SK-N-SH (cell line): ENCODE measurements around the gene ZDHHC19. TPM values are rescaled to one million over a fixed set of nuclear protein-coding genes. Genes with fewer than 3 reads are reported as not detected.

Source experiments
- CTCF ChIA-PET: fragments of 300-600, 350-600 bp; formaldehyde crosslinking; extraction: SDS; loops from one replicate; lab custom pipeline; 2021; lab: Yijun Ruan, JAX
- POLR2A ChIA-PET: fragments of 350-600 bp; sonication (Branson Sonifier 250); formaldehyde crosslinking; extraction: SDS; loops from one replicate; lab custom pipeline; 2020; ENCODE audit warnings: antibody characterized with exemption, inconsistent platforms; lab: Yijun Ruan, JAX
- DNase-seq: peaks from one replicate; pipeline ENCODE4 v3.0.0; 2012
- H2AFZ ChIP-seq: fragments of 200-600 bp; sonication (generic); 2 replicates; pipeline ENCODE4 v1.8.1; 2016; ENCODE audit warnings: antibody characterized with exemption, mild to moderate bottlenecking, low read depth
- H3F3A ChIP-seq: fragments of 200-600 bp; sonication (generic); replicated peaks from 2 replicates; pipeline ENCODE3; 2016; ENCODE audit warnings: antibody characterized with exemption, mild to moderate bottlenecking; ENCODE audit not compliant: insufficient read depth
- H3K27ac ChIP-seq, 2 experiments: fragments of 200-500 bp in 1 of 2; fragments of 200-600 bp in 1 of 2; sonication (Bioruptor generic) in 1 of 2; sonication (generic), shearing (Covaris generic) in 1 of 2; 2 replicates each; pipeline versions ENCODE4 v1.5.1 to v1.6.1; 2014 to 2016; ENCODE audit warnings: low read depth in 2 of 2, inconsistent platforms in 1 of 2, low read length in 1 of 2, mild to moderate bottlenecking in 1 of 2, mixed read lengths in 1 of 2
- H3K27me3 ChIP-seq: fragments of 200-600 bp; sonication (generic), shearing (Covaris generic); 2 replicates; pipeline ENCODE4 v1.6.1; 2016; ENCODE audit warnings: mixed run types; ENCODE audit not compliant: insufficient read depth
- H3K36me3 ChIP-seq, 2 experiments: fragments of 200-500 bp in 1 of 2; fragments of 200-600 bp in 1 of 2; sonication (Bioruptor generic) in 1 of 2; sonication (generic) in 1 of 2; replicated peaks in 1 of 2; 2 replicates each; pipeline versions ENCODE3 to v1.5.1; 2014 to 2016; ENCODE audit warnings: low read length in 1 of 2, mild to moderate bottlenecking in 1 of 2; ENCODE audit not compliant: insufficient read depth in 2 of 2, control insufficient read depth in 1 of 2
- H3K4me1 ChIP-seq, 2 experiments: fragments of 200-500 bp in 1 of 2; fragments of 200-600 bp in 1 of 2; sonication (Bioruptor generic) in 1 of 2; sonication (generic), shearing (Covaris generic) in 1 of 2; 2 replicates each; pipeline versions ENCODE4 v1.5.1 to v1.6.1; 2014 to 2016; ENCODE audit warnings: low read depth in 1 of 2, low read length in 1 of 2, mixed run types in 1 of 2; ENCODE audit not compliant: insufficient read depth in 2 of 2, control insufficient read depth in 1 of 2
- H3K4me2 ChIP-seq: fragments of 200-600 bp; sonication (generic), shearing (Covaris generic); 2 replicates; pipeline ENCODE4 v1.6.1; 2017; ENCODE audit warnings: mixed run types
- H3K4me3 ChIP-seq, 2 experiments: fragments of 200-500 bp in 1 of 2; fragments of 200-600 bp in 1 of 2; sonication (Bioruptor generic) in 1 of 2; sonication (generic), shearing (Covaris generic) in 1 of 2; 2 replicates each; pipeline versions ENCODE4 v1.5.1 to v1.8.1; 2014 to 2016; ENCODE audit warnings: low read depth in 2 of 2, inconsistent platforms in 1 of 2, low read length in 1 of 2, mild to moderate bottlenecking in 1 of 2, mixed read lengths in 1 of 2, moderate library complexity in 1 of 2
- H3K79me2 ChIP-seq: fragments of 200-600 bp; sonication (generic); 2 replicates; pipeline ENCODE4 v1.8.1; 2017; ENCODE audit warnings: mild to moderate bottlenecking; ENCODE audit not compliant: insufficient read depth
- H3K9ac ChIP-seq: fragments of 200-600 bp; sonication (generic); 2 replicates; pipeline ENCODE4 v1.6.1; 2017; ENCODE audit warnings: mixed run types
- H3K9me2 ChIP-seq: fragments of 200-600 bp; sonication (generic); 2 replicates; pipeline ENCODE4 v1.6.1; 2017; ENCODE audit warnings: mixed run types
- H3K9me3 ChIP-seq: fragments of 200-600 bp; sonication (generic); 2 replicates; pipeline ENCODE4 v1.6.1; 2017; ENCODE audit warnings: mixed run types, mild to moderate bottlenecking, moderate library complexity
- H4K20me1 ChIP-seq: fragments of 200-600 bp; sonication (generic); 2 replicates; pipeline ENCODE4 v1.6.1; 2017; ENCODE audit warnings: mild to moderate bottlenecking, mixed run types; ENCODE audit not compliant: insufficient read depth
- EP300 ChIP-seq, 2 experiments: IDR thresholded peaks; 2 replicates each; pipeline versions ENCODE4 v1.4.0 to v1.6.1; 2012; ENCODE audit warnings: borderline replicate concordance in 1 of 2, low read depth in 1 of 2, low read length in 1 of 2
- FOSL2 ChIP-seq: IDR thresholded peaks from 2 replicates; pipeline ENCODE4 v1.4.0; 2012; ENCODE audit warnings: low read depth, mild to moderate bottlenecking, moderate library complexity, borderline replicate concordance
- FOXJ3 ChIP-seq: sonication (generic); formaldehyde crosslinking; IDR thresholded peaks from 2 replicates; pipeline ENCODE4 v1.5.1; 2020; ENCODE audit warnings: mild to moderate bottlenecking, missing genetic modification reagents
- GABPA ChIP-seq: IDR thresholded peaks from 2 replicates; pipeline ENCODE4 v1.4.0; 2012; ENCODE audit warnings: low read depth, mild to moderate bottlenecking
- GATA2 ChIP-seq: sonication (generic); formaldehyde crosslinking; IDR thresholded peaks from 2 replicates; pipeline ENCODE4 v1.5.0; 2020; ENCODE audit warnings: mild to moderate bottlenecking, missing genetic modification reagents
- MAX ChIP-seq: IDR thresholded peaks from 2 replicates; pipeline ENCODE4 v1.4.0; 2012; ENCODE audit warnings: low read depth
- MEF2A ChIP-seq: IDR thresholded peaks from 2 replicates; pipeline ENCODE4 v1.4.0; 2012; ENCODE audit warnings: low read depth, borderline replicate concordance
- NRF1 ChIP-seq: IDR thresholded peaks from 2 replicates; pipeline ENCODE4 v1.6.1; 2012; ENCODE audit warnings: low read depth, mild to moderate bottlenecking, low read length
- PBX3 ChIP-seq: IDR thresholded peaks from 2 replicates; pipeline ENCODE4; 2012
- POLR2AphosphoS5 ChIP-seq: IDR thresholded peaks from 2 replicates; pipeline ENCODE4 v1.6.1; 2012; ENCODE audit warnings: low read depth, low read length
- RCOR1 ChIP-seq: fragments of 150-350 bp; IDR thresholded peaks from 2 replicates; pipeline ENCODE4 v1.6.1; 2017; ENCODE audit warnings: antibody characterized with exemption, low read length
- RXRA ChIP-seq: IDR thresholded peaks from 2 replicates; pipeline ENCODE4 v1.4.0; 2012; ENCODE audit warnings: low read depth, mild to moderate bottlenecking, borderline replicate concordance
- SMC3 ChIP-seq: IDR thresholded peaks from 2 replicates; pipeline ENCODE4 v1.6.1; 2012; ENCODE audit warnings: low read depth, low read length, improper control_type of control experiment
- TEAD4 ChIP-seq: IDR thresholded peaks from 2 replicates; pipeline ENCODE4 v1.4.0; 2012; ENCODE audit warnings: mild to moderate bottlenecking, borderline replicate concordance; ENCODE audit not compliant: insufficient read depth
- USF2 ChIP-seq: fragments of 150-350 bp; IDR thresholded peaks from 2 replicates; pipeline ENCODE4 v1.6.1; 2017; ENCODE audit warnings: antibody characterized with exemption, low read length, low read depth, borderline replicate concordance
- WGBS: methylation state at CpG from one replicate; pipeline ENCODE4 v1.1.6; 2017; ENCODE audit warnings: low lambda C conversion rate; 5-methylcytosine and 5-hydroxymethylcytosine counted together
- polyA plus RNA-seq, 3 experiments: library from polyadenylated mRNA; depleted of rRNA; stranded (reverse); fragments of >200 nt; gene quantifications; 2 replicates each; pipeline ENCODE4 v1.2.3, GENCODE V29; 2012
- TF ChIP-seq, protein P1 (sequence below): fragments of 200-600 bp; sonication (generic); IDR thresholded peaks from 2 replicates; pipeline ENCODE4 v1.6.1; 2017; ENCODE audit warnings: antibody characterized with exemption, mild to moderate bottlenecking, moderate library complexity
- TF ChIP-seq, protein P2 (sequence below): IDR thresholded peaks from 2 replicates; pipeline ENCODE4 v1.4.0; 2012; ENCODE audit warnings: low read depth, borderline replicate concordance

The ZDHHC19 gene
- polyA plus RNA-seq, 1 of the 3 experiments (the other 2 are of a cell fraction): not detected

- H3K9ac ChIP-seq: no peak overlapping the region
- H3K79me2 ChIP-seq: no peaks in the 10 kb centered on the region
- ChIA-PET CTCF (no interaction called here), POLR2A (no interaction called here)
- no peaks in the 10 kb centered on the region for H3F3A ChIP-seq
- no peak for DNase-seq
- H3K9me3 ChIP-seq: no peaks in the 10 kb centered on the region
- H3K36me3 ChIP-seq: no peaks in the 10 kb centered on the region
- no peak for TF ChIP-seq FOSL2
- TF ChIP-seq FOXJ3: no peak
- TF ChIP-seq TEAD4: no peak
- TF ChIP-seq, protein P1, sequence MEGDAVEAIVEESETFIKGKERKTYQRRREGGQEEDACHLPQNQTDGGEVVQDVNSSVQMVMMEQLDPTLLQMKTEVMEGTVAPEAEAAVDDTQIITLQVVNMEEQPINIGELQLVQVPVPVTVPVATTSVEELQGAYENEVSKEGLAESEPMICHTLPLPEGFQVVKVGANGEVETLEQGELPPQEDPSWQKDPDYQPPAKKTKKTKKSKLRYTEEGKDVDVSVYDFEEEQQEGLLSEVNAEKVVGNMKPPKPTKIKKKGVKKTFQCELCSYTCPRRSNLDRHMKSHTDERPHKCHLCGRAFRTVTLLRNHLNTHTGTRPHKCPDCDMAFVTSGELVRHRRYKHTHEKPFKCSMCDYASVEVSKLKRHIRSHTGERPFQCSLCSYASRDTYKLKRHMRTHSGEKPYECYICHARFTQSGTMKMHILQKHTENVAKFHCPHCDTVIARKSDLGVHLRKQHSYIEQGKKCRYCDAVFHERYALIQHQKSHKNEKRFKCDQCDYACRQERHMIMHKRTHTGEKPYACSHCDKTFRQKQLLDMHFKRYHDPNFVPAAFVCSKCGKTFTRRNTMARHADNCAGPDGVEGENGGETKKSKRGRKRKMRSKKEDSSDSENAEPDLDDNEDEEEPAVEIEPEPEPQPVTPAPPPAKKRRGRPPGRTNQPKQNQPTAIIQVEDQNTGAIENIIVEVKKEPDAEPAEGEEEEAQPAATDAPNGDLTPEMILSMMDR: no peak
- TF ChIP-seq MAX: no peak
- TF ChIP-seq, protein P2, sequence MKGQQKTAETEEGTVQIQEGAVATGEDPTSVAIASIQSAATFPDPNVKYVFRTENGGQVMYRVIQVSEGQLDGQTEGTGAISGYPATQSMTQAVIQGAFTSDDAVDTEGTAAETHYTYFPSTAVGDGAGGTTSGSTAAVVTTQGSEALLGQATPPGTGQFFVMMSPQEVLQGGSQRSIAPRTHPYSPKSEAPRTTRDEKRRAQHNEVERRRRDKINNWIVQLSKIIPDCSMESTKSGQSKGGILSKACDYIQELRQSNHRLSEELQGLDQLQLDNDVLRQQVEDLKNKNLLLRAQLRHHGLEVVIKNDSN: no peak
- no peak for TF ChIP-seq RCOR1
- TF ChIP-seq MEF2A: no peak
- TF ChIP-seq GABPA: no peak
- TF ChIP-seq RXRA: no peak
- TF ChIP-seq POLR2AphosphoS5: no peak
- TF ChIP-seq EP300 (IDR thresholded peaks at IDR 0.05; ENCODE audit: borderline replicate concordance in 1 of 2, low read depth in 1 of 2, low read length in 1 of 2): no peak
- TF ChIP-seq PBX3: no peak
- no peak for TF ChIP-seq NRF1
- TF ChIP-seq SMC3: no peak
- no peak for TF ChIP-seq USF2
- TF ChIP-seq GATA2: no peak
- no peak overlapping the region for H2AFZ ChIP-seq
- no peaks in the 10 kb centered on the region for H3K9me2 ChIP-seq
- no peaks in the 10 kb centered on the region for H3K27me3 ChIP-seq
- WGBS: 88% methylated on average over 15 of the region's 15 CpGs
- no peaks in the 10 kb centered on the region; a peak in 1 of 4 replicates for H3K4me1 ChIP-seq
- no peaks in the 10 kb centered on the region for H4K20me1 ChIP-seq
- H3K4me2 ChIP-seq: no peak overlapping the region
- no peak overlapping the region for H3K27ac ChIP-seq
- H3K4me3 ChIP-seq: no peak overlapping the region
These were observed 14.7 kb upstream of the ZDHHC19 start for GRCh38 chr3:196225763-196226364.
